ENCODE data around the gene ARHGAP27.
"Not testable (repeated sequence)": the region's sequence is repeated elsewhere in the genome, so short reads cannot be mapped to it uniquely, and the experiment has no call there.

ARHGAP27 gene

GRCh38 chr17:45432405-45433158 lies at the start of gene ARHGAP27:
Gene ARHGAP27, minus strand, starts transcription at chr17:45432870. Its CDS starts 2,591 bp downstream, at chr17:45430279.
- DNase-seq = no peak

DNA sequence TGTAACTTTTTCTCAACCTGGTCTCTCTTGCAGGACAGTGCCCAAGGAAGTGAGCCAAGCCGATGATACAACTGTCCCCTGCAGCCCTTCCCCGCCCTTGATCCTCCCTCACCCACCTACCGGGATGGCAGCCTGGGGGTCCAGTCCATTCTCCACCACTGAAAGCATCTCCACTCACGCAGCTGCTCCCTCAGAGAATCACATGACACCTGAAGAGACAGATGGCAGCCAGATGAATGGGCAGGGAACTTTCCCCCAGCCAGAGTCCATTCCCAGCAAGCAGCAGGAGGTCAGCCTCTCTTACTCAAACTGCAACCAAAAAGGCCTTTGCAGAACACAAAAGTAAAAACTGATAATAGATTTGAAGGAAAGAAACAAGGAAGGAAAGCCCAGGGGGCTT lies 49.6 kb upstream of the ARHGAP27 start:
- DNase-seq = not testable (repeated sequence)

GRCh38 chr17:45475436-45475835 lies 42.8 kb upstream of the ARHGAP27 start:
- not testable (repeated sequence) for DNase-seq

- not testable (repeated sequence) for DNase-seq
Measured at GRCh38 chr17:45472249-45472648, 39.6 kb upstream of the ARHGAP27 start.

GRCh38 chr17:45469204-45469563 lies 36.5 kb upstream of the ARHGAP27 start:
- DNase-seq = not testable (repeated sequence)

DNA sequence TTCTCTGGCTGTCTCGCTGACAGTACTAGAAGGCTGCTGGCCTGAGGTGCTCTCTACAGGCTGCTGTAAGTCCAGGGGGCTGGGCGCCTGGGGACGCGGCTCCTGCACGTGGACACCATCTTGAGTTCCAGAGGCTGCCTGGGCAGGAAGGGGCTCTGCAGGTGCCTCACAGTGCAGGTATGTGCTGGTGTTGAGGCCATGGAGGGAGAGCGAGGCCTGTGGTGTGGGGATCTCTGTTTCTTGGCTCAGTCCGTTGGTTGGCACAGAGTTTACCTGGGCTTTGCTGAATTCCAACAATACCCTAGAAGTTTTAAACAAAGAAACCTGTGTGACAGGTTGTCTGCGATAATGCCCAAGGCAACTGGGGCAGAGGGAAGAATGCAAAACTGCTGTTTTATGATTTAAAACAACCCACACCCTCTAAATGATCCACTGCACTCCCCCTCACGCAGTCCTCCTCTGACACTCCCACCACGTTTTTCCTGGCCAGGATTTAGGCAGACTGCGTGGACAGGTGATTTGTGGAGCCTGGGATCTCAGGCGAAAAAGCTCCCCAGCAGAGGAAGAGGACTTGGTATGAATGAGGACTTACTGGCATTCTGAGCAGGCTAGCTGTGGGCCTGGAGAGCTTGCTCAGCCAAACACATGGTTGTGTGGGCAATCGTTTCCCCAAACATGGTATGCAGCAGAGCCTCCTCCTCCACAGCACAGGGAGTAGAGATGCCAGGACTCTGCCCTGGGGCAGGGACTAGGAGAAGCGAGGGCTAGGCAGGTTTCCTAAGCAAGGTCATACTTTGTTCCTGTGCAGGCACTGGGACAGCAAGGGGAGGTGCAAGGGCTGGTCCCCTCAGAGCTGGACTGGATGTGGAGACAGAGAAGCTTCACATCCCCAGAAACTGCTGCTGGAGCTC lies 35.9 kb upstream of the ARHGAP27 start:
- not testable (repeated sequence) for DNase-seq

DNA sequence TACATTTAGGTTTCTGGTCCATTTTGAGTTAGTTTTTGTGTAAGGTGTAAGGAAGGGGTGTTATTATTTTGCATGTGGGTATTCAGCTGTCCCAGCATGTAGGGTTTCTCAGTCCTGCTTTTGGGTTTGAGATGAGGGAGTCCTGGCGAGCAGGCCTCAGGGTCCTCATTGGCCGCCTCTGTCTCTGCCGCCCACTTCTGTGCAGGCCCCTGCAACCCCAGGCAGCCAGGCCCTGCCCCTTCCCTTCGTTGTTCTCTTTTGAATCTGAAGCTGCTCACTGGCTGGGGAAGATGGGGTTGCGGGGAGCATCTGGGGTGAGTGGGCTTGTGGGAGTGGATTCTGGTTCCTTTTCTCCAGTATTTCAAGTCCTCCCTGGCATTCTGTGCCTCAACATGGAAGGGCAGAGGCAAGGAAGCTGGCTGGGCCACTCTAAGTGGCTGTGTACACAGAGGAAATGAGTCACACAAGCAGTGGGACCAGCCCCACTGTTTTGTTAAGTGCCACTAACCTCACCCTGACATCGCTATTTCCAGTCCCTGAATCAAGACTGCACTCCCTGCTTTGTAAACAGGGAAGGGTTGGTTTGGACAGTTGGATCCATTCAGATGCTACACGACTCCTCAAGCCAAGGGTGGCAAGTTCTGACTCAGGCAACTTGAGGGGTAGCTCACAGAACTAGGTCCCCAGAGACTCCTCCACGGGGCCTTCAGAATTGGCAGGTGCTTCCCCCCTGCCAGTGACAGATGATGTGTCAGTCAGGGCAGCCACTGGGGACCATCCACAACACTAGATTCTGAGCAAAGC lies 29.1 kb upstream of the ARHGAP27 start:
- not testable (repeated sequence) for DNase-seq

DNA sequence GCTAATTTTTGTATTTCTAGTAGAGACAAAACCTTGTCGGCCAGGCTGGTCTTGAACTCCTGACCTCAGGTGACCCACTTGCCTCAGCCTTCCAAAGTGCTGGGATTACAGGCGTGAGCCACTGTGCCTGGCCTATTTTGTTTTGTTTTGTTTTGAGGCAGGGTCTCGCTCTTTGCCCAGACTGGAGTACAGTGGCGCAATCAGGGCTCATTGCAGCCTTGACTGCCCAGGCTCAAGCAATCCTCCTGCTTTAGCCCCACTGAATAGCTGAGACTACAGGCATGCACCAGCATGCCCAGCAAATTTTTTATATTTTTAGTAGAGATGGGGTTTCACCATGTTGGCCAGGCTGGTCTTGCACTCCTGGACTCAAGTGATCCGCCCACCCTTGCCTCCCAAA lies 27.8 kb upstream of the ARHGAP27 start:
- not testable (repeated sequence) for DNase-seq

DNA sequence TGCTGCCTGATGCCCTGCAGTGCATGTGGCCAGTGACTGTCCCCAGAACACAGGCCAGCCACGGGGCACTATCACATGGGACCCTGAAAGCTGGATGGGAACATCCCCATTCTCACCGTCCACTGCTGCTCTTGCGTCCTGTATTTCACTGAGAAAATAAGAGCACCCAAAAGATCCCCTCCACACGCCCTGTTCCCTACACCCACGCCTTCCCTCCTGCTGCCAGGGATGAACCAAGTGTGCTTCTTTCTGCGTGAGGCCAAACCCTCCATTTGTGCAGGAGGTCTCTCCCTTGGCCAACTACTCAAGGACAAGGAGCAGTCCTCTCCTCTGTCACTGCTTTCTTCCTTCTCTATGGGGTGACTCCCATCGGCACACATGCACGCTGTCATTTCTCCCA lies 21.7 kb upstream of the ARHGAP27 start:
- DNase-seq = not testable (repeated sequence)

GRCh38 chr17:45453731-45454130 lies 21.1 kb upstream of the ARHGAP27 start:
- not testable (repeated sequence) for DNase-seq

DNA sequence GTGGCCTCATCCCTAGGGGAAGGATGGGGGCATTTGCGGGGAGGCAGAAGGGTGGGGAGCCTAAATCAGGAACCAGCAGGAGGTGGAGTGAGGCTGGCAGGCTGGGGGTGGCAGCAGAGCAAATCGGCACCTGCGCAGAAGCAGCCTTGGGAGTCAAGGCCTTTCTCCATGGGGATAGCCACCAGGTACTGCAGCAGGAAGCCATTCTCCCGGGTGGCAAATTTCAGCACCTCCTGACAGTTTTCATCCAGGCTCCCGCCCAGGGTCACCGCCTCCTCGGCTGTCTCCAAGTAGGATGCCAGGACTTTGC lies 20.5 kb upstream of the ARHGAP27 start:
- not testable (repeated sequence) for DNase-seq

DNA sequence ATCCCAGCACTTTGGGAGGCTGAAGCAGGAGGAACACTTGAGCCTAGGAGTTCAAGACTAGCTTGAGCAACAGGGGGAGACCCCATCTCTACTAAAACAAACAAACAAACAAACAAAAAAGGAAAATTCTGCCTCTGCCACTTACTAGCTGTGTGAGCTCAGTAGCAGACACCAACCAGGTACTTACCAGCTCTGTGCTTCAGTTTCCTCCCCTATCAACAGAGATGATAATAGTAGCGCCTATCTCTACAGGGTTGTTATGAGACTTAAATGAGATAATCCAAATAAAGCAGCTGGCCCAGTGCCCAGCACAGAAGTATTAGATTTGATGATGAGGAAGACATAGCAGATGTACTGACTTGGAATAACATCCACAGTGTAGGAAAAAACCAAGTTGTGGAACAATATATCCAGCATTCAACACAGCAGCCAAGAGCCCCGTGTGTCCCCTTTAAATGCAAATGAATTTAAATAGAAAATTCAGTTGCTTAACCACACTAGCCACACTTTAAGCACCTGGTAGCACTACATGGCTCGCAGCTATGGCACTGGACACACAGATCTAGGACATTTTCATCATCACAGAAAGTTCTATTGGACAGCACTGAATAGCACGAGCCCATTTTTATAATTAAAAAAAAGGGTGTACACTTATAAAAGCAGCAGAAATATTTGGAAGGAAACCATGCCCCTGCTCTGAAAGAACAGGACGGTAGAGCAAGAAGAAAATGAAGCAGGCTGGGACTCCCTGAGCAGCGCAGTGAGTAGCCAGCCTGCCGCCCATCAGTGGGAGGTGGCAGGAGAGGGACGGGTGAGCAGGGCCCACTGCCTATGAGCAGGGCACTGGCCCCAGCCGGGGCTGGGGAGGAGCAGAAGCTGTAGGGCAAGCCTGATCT lies 19.9 kb upstream of the ARHGAP27 start:
- DNase-seq = not testable (repeated sequence)

DNA sequence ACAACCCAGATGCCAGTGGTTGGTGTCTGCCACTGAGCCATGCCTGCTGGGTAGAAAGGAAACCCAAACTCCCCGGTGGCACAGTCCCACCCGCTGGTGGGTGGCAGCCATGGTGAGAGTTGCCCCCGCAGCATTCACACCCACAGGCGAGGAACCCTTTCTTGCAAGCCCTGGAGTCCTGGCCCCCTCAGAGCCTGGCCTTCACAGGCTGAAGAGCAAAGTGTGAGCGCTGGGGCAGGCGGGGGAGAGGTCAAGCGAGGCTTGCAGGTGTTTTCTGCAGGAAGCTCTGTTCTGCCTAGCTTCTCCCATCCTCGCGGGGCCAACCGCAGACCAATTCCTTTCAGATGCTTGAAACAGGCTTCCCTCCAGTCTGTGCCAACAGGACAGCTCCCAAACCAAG lies 19.0 kb upstream of the ARHGAP27 start:
- DNase-seq = not testable (repeated sequence)

GRCh38 chr17:45451131-45451530 lies 18.5 kb upstream of the ARHGAP27 start:
- no peak for DNase-seq

DNA sequence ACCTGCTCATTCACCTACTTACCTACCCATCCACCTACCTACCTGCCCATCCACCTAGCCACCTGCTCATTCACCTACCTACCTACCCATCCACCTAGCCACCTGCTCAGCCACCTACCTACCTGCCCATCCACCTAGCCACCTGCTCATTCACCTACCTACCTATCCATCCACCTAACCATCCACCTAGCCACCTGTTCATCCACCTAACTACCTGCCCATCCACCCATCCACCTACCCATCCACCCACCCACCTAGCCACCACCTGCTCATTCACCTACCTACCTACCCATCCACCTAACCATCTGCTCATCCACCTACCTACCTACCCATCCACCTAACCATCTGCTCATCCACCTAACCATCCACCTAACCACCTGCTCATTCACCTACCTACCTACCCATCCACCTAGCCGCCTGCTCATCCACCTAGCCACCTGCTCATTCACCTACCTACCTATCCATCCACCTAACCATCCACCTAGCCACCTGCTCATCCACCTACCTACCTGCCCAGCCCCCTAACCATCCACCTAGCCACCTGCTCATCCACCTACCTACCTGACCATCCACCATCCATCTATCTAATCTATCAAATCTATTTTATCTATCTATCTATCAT lies 17.1 kb upstream of the ARHGAP27 start:
- DNase-seq = not testable (repeated sequence)

GRCh38 chr17:45449260-45449659 lies 16.6 kb upstream of the ARHGAP27 start:
- DNase-seq = not testable (repeated sequence)

GRCh38 chr17:45448483-45448882 lies 15.8 kb upstream of the ARHGAP27 start:
- not testable (repeated sequence) for DNase-seq

- not testable (repeated sequence) for DNase-seq
Measured at GRCh38 chr17:45448066-45448465, 15.4 kb upstream of the ARHGAP27 start.

GRCh38 chr17:45447650-45448049 lies 15.0 kb upstream of the ARHGAP27 start:
- DNase-seq = not testable (repeated sequence)

DNA sequence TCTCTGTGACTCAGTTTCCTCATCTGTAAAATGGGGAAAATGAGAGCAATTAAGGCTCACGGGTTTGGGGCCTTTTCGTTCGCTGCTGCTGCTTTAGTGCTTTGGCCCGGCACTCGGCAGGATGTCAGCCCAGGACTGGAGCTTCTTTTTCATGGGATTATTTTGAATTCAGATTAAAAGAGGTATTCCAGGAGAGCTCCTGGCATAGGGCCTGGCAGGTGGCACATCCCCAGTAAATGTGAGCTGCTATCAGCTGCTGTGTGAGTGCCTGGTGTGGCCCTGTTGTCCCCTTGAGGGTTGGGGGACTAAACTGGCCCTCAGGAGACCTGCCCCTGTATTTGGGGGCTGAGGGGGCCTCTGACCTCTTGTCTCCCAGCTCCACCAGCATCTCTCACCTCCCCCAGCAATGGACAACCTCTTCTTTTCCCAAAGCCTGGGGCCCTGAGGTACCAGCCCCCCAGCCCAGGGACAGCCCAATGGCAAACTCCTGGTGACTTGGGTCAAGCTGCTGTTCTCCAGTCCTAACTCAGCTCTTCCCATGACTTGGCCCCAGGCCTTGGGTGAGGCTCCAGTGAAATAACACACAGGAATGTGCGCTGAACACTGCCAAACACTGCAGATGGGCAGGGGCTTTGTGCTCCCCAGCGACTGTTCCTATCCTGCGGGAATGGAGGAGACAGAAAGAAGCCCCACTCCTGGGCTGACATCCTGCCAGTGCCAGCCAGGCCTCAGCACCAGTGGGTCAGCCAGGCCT lies 14.4 kb upstream of the ARHGAP27 start:
- DNase-seq = not testable (repeated sequence)
